Stromal cell of bone marrow (primary cell): Measurements from ENCODE around the gene FLT1.

ENCODE experiments used
- DNase-seq: peaks from one replicate; pipeline ENCODE4 v3.0.0-alpha.2; 2012; ENCODE audit warnings: low read depth

The FLT1 gene

GRCh38 chr13:28455580-28456194, 39.2 kb downstream of the FLT1 start:
- no peak for DNase-seq

GRCh38 chr13:28452755-28453154, 42.2 kb downstream of the FLT1 start:
- DNase-seq, result no peak

- DNase-seq, result no peak
These were observed 43.3 kb downstream of the FLT1 start for GRCh38 chr13:28451482-28452217.

GRCh38 chr13:28449826-28450773, 44.8 kb downstream of the FLT1 start:
- DNase-seq, result no peak

- DNase-seq, result no peak
These were observed 46.1 kb downstream of the FLT1 start for GRCh38 chr13:28448651-28449358.

GRCh38 chr13:28447989-28448388, 46.9 kb downstream of the FLT1 start:
- no peak for DNase-seq

GRCh38 chr13:28447206-28447605, 47.7 kb downstream of the FLT1 start:
- no peak for DNase-seq

GRCh38 chr13:28442839-28443238, 52.1 kb downstream of the FLT1 start:
- DNase-seq, result no peak

- DNase-seq, result no peak
These were observed 53.4 kb downstream of the FLT1 start for GRCh38 chr13:28441529-28441928.

GRCh38 chr13:28440774-28441504, 54.0 kb downstream of the FLT1 start:
- no peak for DNase-seq

GRCh38 chr13:28438598-28439334, 56.2 kb downstream of the FLT1 start:
- DNase-seq, result no peak

- no peak for DNase-seq
These were observed 56.9 kb downstream of the FLT1 start for GRCh38 chr13:28438067-28438466.

GRCh38 chr13:28435917-28436316, 59.0 kb downstream of the FLT1 start:
- no peak for DNase-seq

- DNase-seq, result no peak
These were observed 60.0 kb downstream of the FLT1 start for GRCh38 chr13:28434926-28435325.

GRCh38 chr13:28432816-28433560, 61.9 kb downstream of the FLT1 start:
- DNase-seq, result no peak

GRCh38 chr13:28429685-28430290, 65.1 kb downstream of the FLT1 start:
- no peak for DNase-seq

- no peak for DNase-seq
These were observed 65.8 kb downstream of the FLT1 start for GRCh38 chr13:28429096-28429495.

GRCh38 chr13:28426381-28426780, 68.5 kb downstream of the FLT1 start:
- no peak for DNase-seq

GRCh38 chr13:28425793-28426192, 69.1 kb downstream of the FLT1 start:
- no peak for DNase-seq

- DNase-seq, result no peak
These were observed 70.4 kb downstream of the FLT1 start for GRCh38 chr13:28424541-28424940.
